Body of pancreas (tissue), 4 donors: ENCODE measurements around the gene SH3GL1. TPM values are rescaled to one million over a fixed set of nuclear protein-coding genes. Genes with fewer than 3 reads are reported as not detected.

Source experiments
- ATAC-seq: fragments of 150-250 bp; one replicate; pipeline ENCODE4 v1.9.1; 2016
- DNase-seq, 4 donors: peaks; one replicate each; pipeline ENCODE4 v3.0.0-alpha.2; 2019
- H3K27ac ChIP-seq, 4 donors: fragments of 200-600 bp; sonication (generic); 1 replicate in 3 of 4; 2 replicates in 1 of 4; pipeline versions ENCODE4 v1.5.1 to v1.6.1; 2016 to 2019; ENCODE audit warnings: mild to moderate bottlenecking in 1 of 4, mixed read lengths in 1 of 4, moderate library complexity in 1 of 4
- H3K27me3 ChIP-seq, 2 donors: fragments of 200-600 bp; sonication (generic); one replicate each; pipeline ENCODE4 v1.6.0; 2016; ENCODE audit warnings: mild to moderate bottlenecking in 1 of 2
- H3K36me3 ChIP-seq, 2 donors: fragments of 200-600 bp; sonication (generic); replicated peaks in 1 of 2; 2 replicates each; pipeline ENCODE4 v1.5.1; 2016; ENCODE audit warnings: low read depth in 2 of 2; ENCODE audit not compliant: insufficient read depth in 1 of 2
- H3K4me1 ChIP-seq: fragments of 200-600 bp; sonication (generic); one replicate; pipeline ENCODE4 v1.6.0; 2016
- H3K4me3 ChIP-seq, 2 donors: fragments of 200-600 bp; sonication (generic); 1 replicate in 1 of 2; 2 replicates in 1 of 2; pipeline ENCODE4 v1.5.1; 2016 to 2019
- H3K9me3 ChIP-seq, 3 donors: fragments of 200-600 bp; sonication (generic); 1 replicate in 2 of 3; 2 replicates in 1 of 3; pipeline ENCODE4 v1.5.1; 2016
- POLR2A ChIP-seq, 3 donors: fragments of 450-650 bp; IDR thresholded peaks; one replicate each; pipeline ENCODE4 v1.6.1; 2016; ENCODE audit warnings: antibody characterized with exemption in 3 of 3, mild to moderate bottlenecking in 2 of 3
- WGBS, 2 donors: methylation state at CpG; one replicate each; pipeline ENCODE4 v1.1.5; 2017; 5-methylcytosine and 5-hydroxymethylcytosine counted together
- intact Hi-C: fragments of 100-400 bp; cut with DNase I; formaldehyde crosslinking; loops from one replicate; pipeline ENCODE4 v1.15.1; 2023
- total RNA-seq, 2 donors: library from RNA; depleted of rRNA; stranded (reverse); fragments of >200 nt; gene quantifications; one replicate each; pipeline ENCODE4 v1.1.0, GENCODE V29; 2016
- TF ChIP-seq, protein P1 (sequence below), 7 experiments: fragments of 450-650 bp in 4 of 7; fragments of 200-600 bp in 3 of 7; sonication (generic) in 3 of 7; IDR thresholded peaks; one replicate each; pipeline ENCODE4 v1.5.1; 2016 to 2019; ENCODE audit warnings: antibody characterized with exemption in 7 of 7

Gene SH3GL1
- total RNA-seq, 2 donors from 2014 or later: 20.4 to 22.6 TPM

- intact Hi-C loops: no loop called here
- Histone ChIP-seq H3K27me3 (no peaks in the 10 kb centered on the region), H3K4me1 (peaks cover 88% of the 10 kb centered on the region), H3K9me3 (no peaks in the 10 kb centered on the region), H3K27ac (peak overlapping the region in 3 of 4 donors; percentile 58 to 81 (median 80)), H3K4me3 (no peak overlapping the region), H3K36me3 (no peaks in the 10 kb centered on the region)
- DNase-seq (no peak), ATAC-seq (no peak)
- WGBS, 2 donors: 58 to 75% methylated on average over 10 of the region's 10 CpGs
- TF ChIP-seq POLR2A (IDR thresholded peaks at IDR 0.05): no peak
- TF ChIP-seq, protein P1, sequence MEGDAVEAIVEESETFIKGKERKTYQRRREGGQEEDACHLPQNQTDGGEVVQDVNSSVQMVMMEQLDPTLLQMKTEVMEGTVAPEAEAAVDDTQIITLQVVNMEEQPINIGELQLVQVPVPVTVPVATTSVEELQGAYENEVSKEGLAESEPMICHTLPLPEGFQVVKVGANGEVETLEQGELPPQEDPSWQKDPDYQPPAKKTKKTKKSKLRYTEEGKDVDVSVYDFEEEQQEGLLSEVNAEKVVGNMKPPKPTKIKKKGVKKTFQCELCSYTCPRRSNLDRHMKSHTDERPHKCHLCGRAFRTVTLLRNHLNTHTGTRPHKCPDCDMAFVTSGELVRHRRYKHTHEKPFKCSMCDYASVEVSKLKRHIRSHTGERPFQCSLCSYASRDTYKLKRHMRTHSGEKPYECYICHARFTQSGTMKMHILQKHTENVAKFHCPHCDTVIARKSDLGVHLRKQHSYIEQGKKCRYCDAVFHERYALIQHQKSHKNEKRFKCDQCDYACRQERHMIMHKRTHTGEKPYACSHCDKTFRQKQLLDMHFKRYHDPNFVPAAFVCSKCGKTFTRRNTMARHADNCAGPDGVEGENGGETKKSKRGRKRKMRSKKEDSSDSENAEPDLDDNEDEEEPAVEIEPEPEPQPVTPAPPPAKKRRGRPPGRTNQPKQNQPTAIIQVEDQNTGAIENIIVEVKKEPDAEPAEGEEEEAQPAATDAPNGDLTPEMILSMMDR (IDR thresholded peaks at IDR 0.05): no peak
Measured at GRCh38 chr19:4376671-4376990, 23.7 kb downstream of the SH3GL1 start.

DNA sequence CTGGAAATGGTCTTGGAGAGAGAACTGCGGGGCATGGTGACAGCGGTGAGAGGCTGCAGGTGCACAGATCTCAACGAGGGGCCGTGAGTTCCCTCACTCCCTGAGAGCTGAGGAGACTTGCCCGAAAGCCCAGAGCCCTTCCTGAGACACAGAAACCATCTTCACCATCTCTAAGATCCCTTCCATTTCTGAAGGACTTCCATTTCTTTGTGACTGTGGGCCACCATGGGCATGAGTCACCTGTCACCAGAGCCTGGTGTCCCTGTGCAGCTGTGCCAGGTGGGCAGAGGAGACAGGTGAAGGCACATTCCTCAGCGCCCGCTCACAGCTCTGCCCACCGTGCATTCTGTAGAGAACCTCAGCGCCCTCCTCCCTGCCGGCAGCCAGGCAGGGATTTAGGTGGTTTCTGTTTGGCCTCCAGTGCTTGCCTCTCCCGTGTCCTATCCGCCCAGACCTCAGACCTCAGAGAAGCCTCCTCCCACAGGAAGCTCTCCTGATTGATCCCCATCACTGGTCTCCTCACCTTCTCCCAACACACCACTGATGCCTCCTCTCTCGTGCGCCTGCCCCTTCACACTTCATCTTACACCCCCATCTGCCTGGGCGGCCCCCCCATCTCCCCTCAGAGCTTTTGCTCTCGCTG lies 24.2 kb downstream of the SH3GL1 start:
- peak in 2 of 4 donors; percentile 23 to 49 for DNase-seq
- no peaks in the 10 kb centered on the region for H3K27me3 ChIP-seq
- no peaks in the 10 kb centered on the region for H3K36me3 ChIP-seq
- no peak for TF ChIP-seq POLR2A (IDR thresholded peaks at IDR 0.05)
- TF ChIP-seq, protein P1 (IDR thresholded peaks at IDR 0.05): peak in 1 of 7 experiments; percentile 1
- no peaks in the 10 kb centered on the region for H3K9me3 ChIP-seq
- 56 to 67% methylated on average over 15 to 16 of the region's 16 CpGs for WGBS, 2 donors
- H3K27ac ChIP-seq: peak overlapping the region; percentile 58 to 81 (median 72)
- H3K4me3 ChIP-seq: no peak overlapping the region
- intact Hi-C loops: no loop called here
- no peak for ATAC-seq
- peaks cover 93% of the 10 kb centered on the region for H3K4me1 ChIP-seq

GRCh38 chr19:4375164-4376027 lies 25.0 kb downstream of the SH3GL1 start:
- DNase-seq (peak; percentile 65 to 80 (median 76)), ATAC-seq (peak; percentile 34)
- WGBS, 2 donors: 9 to 16% methylated on average over 10 to 16 of the region's 16 CpGs
- H3K4me3 ChIP-seq: no peak overlapping the region
- peaks cover 97% of the 10 kb centered on the region for H3K4me1 ChIP-seq
- H3K9me3 ChIP-seq: no peaks in the 10 kb centered on the region
- no peak for TF ChIP-seq POLR2A (IDR thresholded peaks at IDR 0.05)
- TF ChIP-seq, protein P1 (IDR thresholded peaks at IDR 0.05): peak in 5 of 7 experiments; percentile 16 to 47 (median 40)
- peak overlapping the region; percentile 58 to 81 (median 72) for H3K27ac ChIP-seq
- H3K27me3 ChIP-seq: no peaks in the 10 kb centered on the region
- H3K36me3 ChIP-seq: no peaks in the 10 kb centered on the region
- intact Hi-C loops: no loop called here

GRCh38 chr19:4374498-4375163 lies 25.7 kb downstream of the SH3GL1 start:
- H3K27ac ChIP-seq: peak overlapping the region; percentile 58 to 81 (median 72)
- no peaks in the 10 kb centered on the region for H3K36me3 ChIP-seq
- 41 to 71% methylated on average over 3 to 25 of the region's 27 CpGs for WGBS, 2 donors
- TF ChIP-seq, protein P1 (IDR thresholded peaks at IDR 0.05): no peak
- TF ChIP-seq POLR2A (IDR thresholded peaks at IDR 0.05): no peak
- DNase-seq (peak; percentile 54 to 84 (median 64)), ATAC-seq (peak; percentile 16)
- peaks cover 97% of the 10 kb centered on the region for H3K4me1 ChIP-seq
- H3K9me3 ChIP-seq: no peaks in the 10 kb centered on the region
- H3K27me3 ChIP-seq: no peaks in the 10 kb centered on the region
- H3K4me3 ChIP-seq: no peak overlapping the region
- intact Hi-C loops: no loop called here
